Measurements from ENCODE around the gene FOXE3. TPM values are rescaled to one million over a fixed set of nuclear protein-coding genes. Genes with fewer than 3 reads are reported as not detected.

The FOXE3 gene
- total and polyA plus RNA-seq, 9 of the 15 experiments (the other 6 are each of a cell fraction or from before 2014, with no cell fraction given), result not detected

DNA sequence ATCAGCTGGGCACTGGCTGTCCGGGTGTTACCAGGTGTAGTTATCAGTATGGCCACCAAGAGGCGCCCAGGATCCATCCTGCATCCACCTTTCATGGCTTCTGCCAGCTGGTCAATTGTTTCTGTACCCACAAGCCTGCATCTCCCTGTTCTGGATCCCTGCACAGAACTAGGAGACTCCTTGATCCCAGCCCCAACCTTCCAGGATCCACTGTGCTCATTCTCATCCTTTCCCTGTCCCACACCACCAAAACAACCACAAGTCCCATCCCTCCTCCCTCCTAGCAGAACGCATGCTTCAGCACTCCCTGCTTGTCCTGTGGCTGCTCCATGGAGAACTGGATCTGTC, 27.2 kb upstream of the FOXE3 start (continued):
- TF ChIP-seq L3MBTL2 (IDR thresholded peaks at IDR 0.05) (no peak), ZNF280A (IDR thresholded peaks at IDR 0.05; ENCODE audit: low read depth, partially characterized antibody) (no peak), RAD21 (CRISPR knock-in tag; conservative IDR thresholded peaks at IDR 0.05 in 1 of 2, IDR thresholded peaks at IDR 0.05 in 1 of 2) (peak; percentile 62 to 90), CTCF (IDR thresholded peaks at IDR 0.05 in 2 of 3, conservative IDR thresholded peaks at IDR 0.05 in 1 of 3; ENCODE audit: insufficient read depth in 2 of 3, low read depth in 1 of 3, low read length in 3 of 3) (peak; percentile 92 to 96 (median 94)), ZNF316 (IDR thresholded peaks at IDR 0.05) (no peak), EHMT2 (IDR thresholded peaks at IDR 0.05) (0 out of 2 replicates have a peak, but pooled peaks have one; percentile 6), ZNF253 (CRISPR knock-in tag; conservative IDR thresholded peaks at IDR 0.05) (no peak), RB1 (IDR thresholded peaks at IDR 0.05; ENCODE audit: low read depth) (peak; percentile 59; the same call in 1 of the 2 replicates), RCOR1 (IDR thresholded peaks at IDR 0.05; ENCODE audit: borderline replicate concordance in 1 of 2, low read depth in 2 of 2, low read length in 2 of 2) (0 out of 4 replicates have a peak, but pooled peaks of 1 of the 2 experiments have one; percentile 46), DNMT1 (IDR thresholded peaks at IDR 0.05) (no peak), YY1 (IDR thresholded peaks at IDR 0.05; ENCODE audit: borderline replicate concordance in 1 of 3, control insufficient read depth in 1 of 3, extremely low read depth in 1 of 3, insufficient read depth in 3 of 3, insufficient read length in 1 of 3, insufficient replicate concordance in 2 of 3, low read depth in 1 of 3, low read length in 2 of 3) (peak in 2 of 3 experiments; percentile 51 to 57), HCFC1 (IDR thresholded peaks at IDR 0.05; ENCODE audit: low read depth, low read length) (no peak), NCOA6 (IDR thresholded peaks at IDR 0.05) (no peak)
- TF ChIP-seq, protein P1, sequence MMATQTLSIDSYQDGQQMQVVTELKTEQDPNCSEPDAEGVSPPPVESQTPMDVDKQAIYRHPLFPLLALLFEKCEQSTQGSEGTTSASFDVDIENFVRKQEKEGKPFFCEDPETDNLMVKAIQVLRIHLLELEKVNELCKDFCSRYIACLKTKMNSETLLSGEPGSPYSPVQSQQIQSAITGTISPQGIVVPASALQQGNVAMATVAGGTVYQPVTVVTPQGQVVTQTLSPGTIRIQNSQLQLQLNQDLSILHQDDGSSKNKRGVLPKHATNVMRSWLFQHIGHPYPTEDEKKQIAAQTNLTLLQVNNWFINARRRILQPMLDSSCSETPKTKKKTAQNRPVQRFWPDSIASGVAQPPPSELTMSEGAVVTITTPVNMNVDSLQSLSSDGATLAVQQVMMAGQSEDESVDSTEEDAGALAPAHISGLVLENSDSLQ (IDR thresholded peaks at IDR 0.05), result 0 out of 2 replicates have a peak, but pooled peaks have one; percentile 17
- TF ChIP-seq, protein P2, sequence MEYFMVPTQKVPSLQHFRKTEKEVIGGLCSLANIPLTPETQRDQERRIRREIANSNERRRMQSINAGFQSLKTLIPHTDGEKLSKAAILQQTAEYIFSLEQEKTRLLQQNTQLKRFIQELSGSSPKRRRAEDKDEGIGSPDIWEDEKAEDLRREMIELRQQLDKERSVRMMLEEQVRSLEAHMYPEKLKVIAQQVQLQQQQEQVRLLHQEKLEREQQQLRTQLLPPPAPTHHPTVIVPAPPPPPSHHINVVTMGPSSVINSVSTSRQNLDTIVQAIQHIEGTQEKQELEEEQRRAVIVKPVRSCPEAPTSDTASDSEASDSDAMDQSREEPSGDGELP (CRISPR knock-in tag; IDR thresholded peaks at IDR 0.05; ENCODE audit: borderline replicate concordance), result peak; percentile 94

Data from K562 (cell line).